Heart left ventricle (tissue), 16 donors: ENCODE results near the gene ELK3. TPM values are rescaled to one million over a fixed set of nuclear protein-coding genes. Genes with fewer than 3 reads are reported as not detected.

Source experiments
- ATAC-seq, 4 donors: fragments of 200-7000 bp; cut with Tn5 transposase; one replicate each; pipeline ENCODE4 v1.9.1; 2020 to 2022; ENCODE audit warnings: moderate library complexity in 4 of 4, mild to moderate bottlenecking in 3 of 4, moderate number of reproducible peaks in 1 of 4
- DNase-seq, 5 donors: peaks; one replicate each; pipeline ENCODE4 v3.0.0-alpha.2; 2020
- H3K27ac ChIP-seq, 12 donors: fragments of 200-600 bp; sonication (generic) in 4 of 12; one replicate each; pipeline versions ENCODE4 v1.5.0 to v1.8.0; 2016 to 2022; ENCODE audit warnings: mild to moderate bottlenecking in 2 of 12
- H3K27me3 ChIP-seq, 9 donors: fragments of 200-600 bp; sonication (generic) in 2 of 9; one replicate each; pipeline versions ENCODE4 v1.5.1 to v1.8.0; 2016 to 2022; ENCODE audit warnings: mild to moderate bottlenecking in 3 of 9
- H3K36me3 ChIP-seq, 9 donors: fragments of 200-600 bp; sonication (generic) in 2 of 9; one replicate each; pipeline versions ENCODE4 v1.5.0 to v1.8.0; 2018 to 2022; ENCODE audit warnings: mild to moderate bottlenecking in 2 of 9
- H3K4me1 ChIP-seq, 12 donors: fragments of 200-600 bp; sonication (generic) in 4 of 12; one replicate each; pipeline versions ENCODE4 v1.5.0 to v1.8.0; 2016 to 2022; ENCODE audit warnings: mild to moderate bottlenecking in 3 of 12
- H3K4me3 ChIP-seq, 12 donors: fragments of 200-600 bp; sonication (generic) in 4 of 12; one replicate each; pipeline versions ENCODE4 v1.5.0 to v1.8.0; 2017 to 2022; ENCODE audit warnings: mild to moderate bottlenecking in 9 of 12, moderate library complexity in 4 of 12
- H3K9me3 ChIP-seq, 12 donors: fragments of 200-600 bp; sonication (generic) in 4 of 12; one replicate each; pipeline versions ENCODE4 v1.5.0 to v1.8.0; 2016 to 2022; ENCODE audit warnings: mild to moderate bottlenecking in 1 of 12
- CTCF ChIP-seq, 12 donors: fragments of 200-600 bp; sonication (generic) in 4 of 12; IDR thresholded peaks; one replicate each; pipeline versions ENCODE4 v1.5.0 to v1.8.0; 2018 to 2022; ENCODE audit warnings: antibody characterized with exemption in 12 of 12, mild to moderate bottlenecking in 5 of 12
- POLR2A ChIP-seq, 2 donors: fragments of 450-650 bp; IDR thresholded peaks; one replicate each; pipeline ENCODE4 v1.6.1; 2017; ENCODE audit warnings: antibody characterized with exemption in 2 of 2, mild to moderate bottlenecking in 2 of 2, moderate library complexity in 2 of 2
- WGBS, 4 donors: extraction: QIAGEN DNeasy Blood & Tissue Kit in 2 of 4; methylation state at CpG; one replicate each; pipeline versions ENCODE4 v1.1.5 to v1.1.7; 2013 to 2018; 5-methylcytosine and 5-hydroxymethylcytosine counted together
- intact Hi-C, 10 donors: fragments of 100-400 bp; cut with DNase I; formaldehyde crosslinking; loops; one replicate each; pipeline versions ENCODE4 v1.11.1 to v1.14.2; 2022
- polyA plus RNA-seq, 2 donors: library from polyadenylated mRNA; stranded (reverse); fragments of 200-250 nt; gene quantifications; one replicate each; pipeline ENCODE4 v1.2.3, GENCODE V29; 2013
- total RNA-seq, 9 donors: library from RNA; depleted of rRNA in 2 of 9; stranded (reverse); fragments of >200 nt in 2 of 9; fragmentation: NEBNext Ultra II Directional in 3 of 9; extraction: Animal tissue kit (Norgen Biotek cat#: 25700) in 3 of 9; gene quantifications; one replicate each; pipeline versions ENCODE4 v1.1.0 to v1.2.4, GENCODE V29; 2016 to 2023
- donor health status: ischemic (EF 13 %, LVEDD 7.1; RV severe dilation, severe dysfunction).
- donor health status: healthy with polysubstance abuse.
- donor health status: DM: no; HTN: yes; CAD: no.
- donor health status: DM: no; HTN: no; CAD: no.
- donor health status: ischemic (EF 25% LVEDD 6.9; RV normal size, moderate dysfunction).
- donor health status: ischemic (EF 25% LVEDD 5.7; RV mildly dilated, moderate dysfunction).
- donor health status: healthy.
- donor health status: DM: yes; HTN: yes; CAD: no.
- donor health status: ischemic (EF 35%, LVEDD 5.7; RV mildly dilated, moderate dysfunction).
- donor health status: nonischemic (EF 11% LVEDD 7.7; RV severe dilation, severe dysfunction).
- donor health status: DM: yes; HTN: yes; CAD: no.
- donor health status: PGD.
- donor health status: ischemic (EF 29% LVEDD 5.4; RV normal size, mild dysfunction).
- donor health status: nonischemic (EF 23%, LVEDD 6.1; RV moderate dilation, normal function).

ELK3 gene
- total and polyA plus RNA-seq, 11 donors: 5.7 to 42.3 (median 18.6) TPM

GRCh38 chr12:96195845-96196451 is 1.8 kb downstream of the ELK3 start:
- H3K4me1 ChIP-seq: peaks cover 3 to 65% (median 15%) of the 10 kb centered on the region in 12 donors
- H3K9me3 ChIP-seq: no peaks in the 10 kb centered on the region
- 16 to 29% (median 24%) methylated on average over 14 of the region's 14 CpGs for WGBS, 4 donors
- peak in 3 of 5 donors; percentile 37 to 71 (median 48) for DNase-seq
- H3K27ac ChIP-seq: peak overlapping the region; percentile 74 to 95 (median 88)
- no peaks in the 10 kb centered on the region for H3K36me3 ChIP-seq
- intact Hi-C loops: loop anchor here in 2 of 10 donors (2.0 to 5.0 kb wide), 2 partner anchors 15 to 124 kb away; no protein-coding TSS in a partner anchor
- TF ChIP-seq POLR2A (IDR thresholded peaks at IDR 0.05): no peak
- no peak for TF ChIP-seq CTCF (IDR thresholded peaks at IDR 0.05)
- ATAC-seq: peak in 3 of 4 donors; percentile 48 to 59 (median 49)
- peak overlapping the region; percentile 58 to 98 (median 78) for H3K4me3 ChIP-seq
- no peaks in the 10 kb centered on the region for H3K27me3 ChIP-seq

- intact Hi-C loops: loop anchor here in 2 of 10 donors (2.0 to 5.0 kb wide), 2 partner anchors 14 to 124 kb away; no protein-coding TSS in a partner anchor
- Histone ChIP-seq H3K4me1 (peaks cover 3 to 73% (median 18%) of the 10 kb centered on the region in 12 donors), H3K27ac (peak overlapping the region; percentile 74 to 95 (median 88)), H3K36me3 (no peaks in the 10 kb centered on the region), H3K4me3 (peak overlapping the region in 10 of 12 donors; percentile 58 to 98 (median 78)), H3K9me3 (no peaks in the 10 kb centered on the region), H3K27me3 (no peaks in the 10 kb centered on the region)
- no peak for TF ChIP-seq POLR2A (IDR thresholded peaks at IDR 0.05)
- TF ChIP-seq CTCF (IDR thresholded peaks at IDR 0.05): no peak
- WGBS, 4 donors: 55 to 69% (median 58%) methylated on average over 6 of the region's 6 CpGs
- DNase-seq (no peak), ATAC-seq (peak in 1 of 4 donors; percentile 40)
Observed at GRCh38 chr12:96196781-96197180, 2.6 kb downstream of the ELK3 start.

- Histone ChIP-seq H3K4me1 (peaks cover 3 to 76% (median 18%) of the 10 kb centered on the region in 12 donors), H3K27ac (peak overlapping the region in 11 of 12 donors; percentile 74 to 95 (median 89)), H3K4me3 (peak overlapping the region in 8 of 12 donors; percentile 58 to 98 (median 83)), H3K9me3 (no peaks in the 10 kb centered on the region), H3K27me3 (no peaks in the 10 kb centered on the region), H3K36me3 (no peaks in the 10 kb centered on the region)
- DNase-seq: no peak
- 34 to 47% (median 43%) methylated on average over 3 of the region's 3 CpGs for WGBS, 4 donors
- peak in 2 of 4 donors; percentile 29 to 57 for ATAC-seq
- intact Hi-C loops: loop anchor here in 2 of 10 donors (2.0 to 5.0 kb wide), 2 partner anchors 13 to 125 kb away; no protein-coding TSS in a partner anchor
- TF ChIP-seq POLR2A (IDR thresholded peaks at IDR 0.05) (no peak), CTCF (IDR thresholded peaks at IDR 0.05) (no peak)
Observed at GRCh38 chr12:96197503-96198272, 3.5 kb downstream of the ELK3 start.

- Histone ChIP-seq H3K4me1 (peaks cover 0 to 64% (median 18%) of the 10 kb centered on the region in 12 donors), H3K4me3 (peak overlapping the region in 2 of 12 donors; percentile 7 to 91), H3K27me3 (no peaks in the 10 kb centered on the region), H3K9me3 (no peaks in the 10 kb centered on the region), H3K36me3 (no peaks in the 10 kb centered on the region), H3K27ac (peak overlapping the region in 5 of 12 donors; percentile 14 to 93 (median 91))
- DNase-seq: no peak
- TF ChIP-seq POLR2A (IDR thresholded peaks at IDR 0.05) (no peak), CTCF (IDR thresholded peaks at IDR 0.05) (no peak)
- intact Hi-C loops: loop anchor here in 1 of 10 donors (5.0 kb wide), 1 partner anchor 127 kb away; no protein-coding TSS in a partner anchor
- peak in 1 of 4 donors; percentile 51 for ATAC-seq
Observed at GRCh38 chr12:96198965-96199364, 4.8 kb downstream of the ELK3 start.
